KBM-7 (cell line): ENCODE data around the gene SART1.

Source experiments
- DNase-seq: peaks from one replicate; pipeline ENCODE4 v3.0.0-alpha.2; 2015
- in situ Hi-C: fragments of 300-500 bp; cut with MboI; formaldehyde crosslinking; loops from 2 replicates; pipeline ENCODE4 v1.14.3; 2020; ENCODE audit warnings: low sequenced_read_pairs, low pct_unique_long_range_greater_than_20kb, mixed read lengths

SART1 gene

GRCh38 chr11:65958774-65959420, 2.6 kb upstream of the SART1 start:
- no peak for DNase-seq
- in situ Hi-C loops = no loop called here

DNA sequence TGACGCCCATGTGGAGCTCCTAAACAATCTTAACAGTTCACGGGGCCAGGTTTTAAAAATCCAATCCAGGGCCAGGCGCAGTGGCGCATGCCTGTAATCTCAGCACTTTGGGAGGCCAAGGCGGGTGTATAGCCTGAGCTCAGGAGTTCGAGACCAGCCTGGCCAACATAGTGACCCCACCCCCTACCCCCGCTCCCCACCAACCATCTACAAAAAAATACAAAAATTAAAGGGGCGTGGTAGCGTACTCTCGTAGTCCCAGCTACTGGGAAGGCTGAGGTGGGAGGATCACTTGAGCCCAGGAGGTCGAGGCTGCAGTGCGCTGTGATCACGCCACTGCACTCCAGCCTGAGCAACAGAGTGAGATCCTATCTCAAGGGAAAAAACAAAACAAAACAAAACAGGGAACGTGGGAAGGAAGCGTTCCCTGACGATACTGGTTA, 689 bp upstream of the SART1 start:
- no peak for DNase-seq
- in situ Hi-C loops = no loop called here

DNA sequence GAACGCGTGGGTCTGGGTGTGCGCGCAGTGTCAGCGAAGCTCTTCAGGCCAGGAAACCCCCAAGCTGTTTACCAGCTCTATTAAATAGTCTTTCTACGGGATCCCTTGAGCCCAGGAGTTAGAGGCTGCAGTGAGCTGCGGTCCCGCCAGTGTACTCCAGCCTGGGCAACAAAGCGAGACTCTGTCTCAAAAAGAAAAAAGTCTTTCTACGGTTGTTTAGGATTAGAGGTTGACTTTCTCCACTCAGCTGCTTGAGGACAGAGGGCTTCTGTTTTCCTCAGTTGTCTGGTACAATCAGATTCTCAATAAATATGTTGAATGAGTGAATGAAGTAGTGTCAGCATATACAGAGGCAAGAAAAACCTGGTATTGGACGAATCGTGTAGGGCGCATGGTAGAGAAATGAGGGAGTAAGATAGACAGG, 619 bp downstream of the SART1 start:
- DNase-seq = no peak
- in situ Hi-C loops = no loop called here

GRCh38 chr11:65964906-65965305, 3.4 kb downstream of the SART1 start:
- in situ Hi-C loops = no loop called here
- no peak for DNase-seq

GRCh38 chr11:65965986-65966762, 4.6 kb downstream of the SART1 start:
- no peak for DNase-seq
- in situ Hi-C loops = no loop called here

DNA sequence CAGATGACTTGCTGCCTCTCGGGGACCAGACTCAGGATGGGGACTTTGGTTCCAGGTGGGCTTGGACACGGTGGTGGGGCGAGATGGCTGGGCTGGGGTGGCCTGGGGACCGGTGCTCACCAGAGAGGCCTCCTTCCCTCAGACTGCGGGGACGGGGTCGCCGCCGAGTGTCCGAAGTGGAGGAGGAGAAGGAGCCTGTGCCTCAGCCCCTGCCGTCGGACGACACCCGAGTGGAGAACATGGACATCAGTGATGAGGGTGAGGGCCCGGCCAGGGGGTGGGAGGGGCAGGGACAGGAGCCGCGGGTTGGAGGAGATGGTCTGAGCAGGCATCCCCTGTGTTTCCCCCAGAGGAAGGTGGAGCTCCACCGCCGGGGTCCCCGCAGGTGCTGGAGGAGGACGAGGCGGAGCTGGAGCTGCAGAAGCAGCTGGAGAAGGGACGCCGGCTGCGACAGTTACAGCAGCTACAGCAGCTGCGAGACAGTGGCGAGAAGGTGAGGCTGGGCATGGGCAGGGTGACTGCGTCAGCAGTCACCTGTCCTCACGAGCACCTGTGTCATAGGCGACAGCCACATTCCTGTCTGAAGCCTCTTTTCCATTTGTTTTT, 5.9 kb downstream of the SART1 start:
- in situ Hi-C loops = no loop called here
- DNase-seq = no peak

DNA sequence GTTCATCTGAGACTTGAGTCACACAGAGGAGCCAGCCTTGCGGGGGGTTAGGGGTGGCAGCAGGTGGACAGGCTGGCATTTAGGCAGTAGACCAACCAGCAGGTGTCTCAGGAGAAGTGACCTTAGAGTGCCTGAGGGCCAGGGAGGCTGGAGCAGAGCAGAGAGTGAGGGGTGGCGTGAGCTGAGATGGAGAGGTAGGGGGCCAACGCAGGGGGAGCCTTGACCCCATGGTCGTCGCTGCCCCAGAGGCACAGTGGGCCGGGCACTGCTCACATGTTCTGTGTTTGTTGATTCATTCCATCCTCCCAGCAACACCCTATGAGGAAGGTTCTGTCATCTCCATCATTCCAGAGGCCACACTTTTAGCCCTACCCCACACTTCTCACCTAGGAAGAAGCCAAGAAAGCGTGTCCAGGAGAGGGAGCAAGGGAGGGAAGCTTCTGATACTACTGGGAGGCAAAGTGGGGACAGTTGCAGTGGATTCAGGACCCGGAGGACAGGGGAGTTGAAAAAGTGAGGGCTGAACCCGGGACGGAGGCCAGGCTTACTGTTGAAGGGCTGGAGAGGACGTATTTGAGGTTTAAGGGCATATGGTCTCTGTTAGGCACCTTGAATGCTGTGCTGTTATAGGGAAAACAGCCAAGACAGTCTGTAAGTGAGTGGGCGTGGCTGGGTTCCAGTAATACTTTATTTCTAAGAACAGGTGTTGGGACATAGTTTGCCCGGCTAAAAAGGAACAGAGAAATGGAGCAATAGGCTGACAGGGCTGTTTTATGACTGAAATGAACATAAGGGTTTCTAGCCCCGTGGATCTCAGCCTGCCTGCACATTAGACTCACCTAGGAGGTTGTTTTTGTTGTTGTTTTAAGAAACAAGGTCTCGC, 7.3 kb downstream of the SART1 start:
- in situ Hi-C loops = no loop called here
- DNase-seq = no peak

DNA sequence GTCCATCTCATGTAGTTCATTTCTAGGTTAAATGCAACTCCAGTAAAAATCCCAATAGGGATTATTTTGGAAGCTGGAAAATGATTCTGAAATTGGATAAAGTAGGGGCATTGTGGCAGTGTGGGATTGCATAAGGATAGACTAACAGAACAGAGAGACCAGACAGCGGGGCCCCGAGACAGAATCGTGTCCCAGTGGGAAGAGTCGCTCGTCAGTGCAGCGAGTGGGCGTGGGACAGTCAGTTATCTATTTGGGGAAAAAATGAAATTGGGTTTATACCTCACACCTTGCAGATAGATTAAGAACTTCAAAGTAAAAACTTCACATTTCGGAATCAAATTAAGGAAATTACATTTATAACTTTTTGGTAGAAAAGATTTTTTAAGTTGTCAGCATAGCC, 10.6 kb downstream of the SART1 start:
- DNase-seq = no peak
- in situ Hi-C loops = no loop called here

DNA sequence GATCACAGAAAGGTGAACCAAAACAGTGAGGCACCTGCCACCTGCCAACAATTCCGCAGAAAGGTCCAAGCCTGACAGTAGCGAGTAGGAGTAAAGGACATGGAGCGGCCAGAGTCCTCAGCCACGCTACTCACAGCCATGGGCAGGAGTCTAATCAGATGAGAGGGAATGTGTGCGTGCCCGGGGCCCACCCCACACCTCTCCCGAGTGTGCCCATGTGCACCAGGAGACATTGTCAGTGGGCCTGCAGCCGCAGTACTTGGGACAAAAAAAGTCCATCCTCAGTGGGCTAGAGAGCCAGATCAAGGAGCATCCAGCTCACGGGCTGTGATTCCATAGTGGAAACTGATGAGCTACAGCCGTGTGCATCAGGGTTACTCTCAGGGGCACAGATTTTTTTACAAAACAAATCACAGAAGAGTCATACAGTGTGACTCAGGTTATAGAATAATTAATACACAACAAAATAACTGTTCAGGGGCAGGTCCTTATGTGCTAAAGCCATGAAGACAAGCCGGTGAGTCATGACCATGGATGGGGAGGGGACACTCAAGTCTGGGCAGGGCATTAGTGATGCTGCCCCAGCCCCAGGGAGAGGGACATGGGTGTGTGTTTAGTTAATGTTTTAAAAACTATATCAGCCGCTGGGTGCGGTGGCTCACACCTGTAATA, 12.0 kb downstream of the SART1 start:
- DNase-seq = no peak
- in situ Hi-C loops = no loop called here

GRCh38 chr11:65975771-65976170, 14.2 kb downstream of the SART1 start:
- in situ Hi-C loops = no loop called here
- no peak for DNase-seq

DNA sequence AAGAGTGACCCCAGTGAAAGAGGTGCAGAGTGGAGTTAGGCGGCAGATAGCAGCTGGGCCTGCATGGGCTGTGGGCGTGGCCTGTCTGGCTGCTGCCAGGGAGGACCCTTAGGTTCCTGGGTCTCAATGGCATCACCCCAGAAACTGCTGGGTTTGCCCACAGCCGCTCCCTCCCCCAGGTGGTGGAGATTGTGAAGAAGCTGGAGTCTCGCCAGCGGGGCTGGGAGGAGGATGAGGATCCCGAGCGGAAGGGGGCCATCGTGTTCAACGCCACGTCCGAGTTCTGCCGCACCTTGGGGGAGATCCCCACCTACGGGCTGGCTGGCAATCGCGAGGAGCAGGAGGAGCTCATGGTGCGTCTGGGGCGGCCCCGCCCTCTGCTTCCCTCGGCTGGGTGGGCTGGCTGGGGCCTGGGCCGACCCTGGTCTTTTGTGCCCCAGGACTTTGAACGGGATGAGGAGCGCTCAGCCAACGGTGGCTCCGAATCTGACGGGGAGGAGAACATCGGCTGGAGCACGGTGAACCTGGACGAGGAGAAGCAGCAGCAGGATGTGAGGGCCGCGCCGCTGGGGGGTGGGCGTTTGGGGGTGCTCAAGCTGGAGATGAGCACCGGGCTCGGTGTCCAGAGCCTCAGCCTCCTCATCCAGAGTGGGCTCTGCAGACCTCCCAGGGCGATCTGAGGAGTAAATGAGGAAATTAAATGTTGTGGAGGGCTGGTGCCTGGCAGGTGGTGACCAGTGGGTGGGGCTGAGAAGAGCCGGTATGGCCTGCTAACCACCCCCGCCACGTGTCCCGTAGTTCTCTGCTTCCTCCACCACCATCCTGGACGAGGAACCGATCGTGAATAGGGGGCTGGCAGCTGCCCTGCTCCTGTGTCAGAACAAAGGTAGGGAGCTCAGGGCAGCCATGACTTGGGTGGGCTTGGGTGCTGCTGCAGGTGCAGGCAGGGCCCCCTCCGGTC, 15.0 kb downstream of the SART1 start:
- in situ Hi-C loops = no loop called here
- DNase-seq = no peak

GRCh38 chr11:65977621-65978390, 16.3 kb downstream of the SART1 start:
- in situ Hi-C loops = no loop called here

GRCh38 chr11:65978391-65979238, 17.1 kb downstream of the SART1 start:
- no peak for DNase-seq
- in situ Hi-C loops = no loop called here

More at GRCh38 chr11:65977621-65978390, 16.3 kb downstream of the SART1 start:
- DNase-seq = no peak

DNA sequence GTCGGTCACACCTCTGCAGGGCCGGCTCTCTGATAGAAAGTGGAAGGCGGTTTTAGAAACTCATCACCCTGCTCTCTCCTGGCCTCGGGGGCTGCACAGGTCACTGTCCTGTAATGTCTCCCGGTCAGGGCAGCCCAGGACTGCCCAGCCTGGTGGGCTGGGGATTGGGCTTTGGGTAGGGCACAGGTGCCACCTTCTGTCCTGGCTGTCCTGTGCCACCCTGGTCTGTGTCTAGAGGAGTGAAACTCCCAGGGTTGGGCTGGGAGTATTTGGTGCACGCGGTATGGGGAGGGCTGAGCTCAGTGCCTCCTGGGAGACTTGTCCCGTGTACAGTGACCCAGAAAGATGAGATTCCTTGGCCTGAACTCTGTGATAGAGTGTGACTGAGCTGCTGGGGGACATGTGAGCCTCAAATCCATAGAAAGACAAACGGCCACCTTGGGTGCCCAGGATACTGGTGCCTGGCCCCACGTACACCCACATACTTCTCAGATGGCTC, 17.8 kb downstream of the SART1 start:
- DNase-seq = no peak
- in situ Hi-C loops = no loop called here

GRCh38 chr11:65981101-65981740, 19.7 kb downstream of the SART1 start:
- no peak for DNase-seq
- in situ Hi-C loops = no loop called here
